ENCODE measurements around the gene PASK. TPM values are rescaled to one million over a fixed set of nuclear protein-coding genes. Genes with fewer than 3 reads are reported as not detected.

Gene PASK
- total RNA-seq, 1 donor from 2014 or later: 10.5 TPM

- Mint-ChIP-seq H3K27me3 (ENCODE audit: unreplicated experiment) (no peaks in the 10 kb centered on the region), H3K4me1 (ENCODE audit: unreplicated experiment) (no peaks in the 10 kb centered on the region), H3K4me3 (ENCODE audit: unreplicated experiment) (no peak overlapping the region), H3K9me3 (ENCODE audit: unreplicated experiment) (no peaks in the 10 kb centered on the region), H3K36me3 (ENCODE audit: unreplicated experiment) (no peaks in the 10 kb centered on the region), H3K27ac (ENCODE audit: unreplicated experiment) (no peak overlapping the region)
- no peak for TF ChIP-seq CTCF (IDR thresholded peaks at IDR 0.05)
- no peak for DNase-seq (ENCODE audit: extremely low spot score, unreplicated experiment)
These were observed 13.5 kb downstream of the PASK start for GRCh38 chr2:241135737-241136136.

GRCh38 chr2:241134711-241135110, 14.6 kb downstream of the PASK start:
- no peaks in the 10 kb centered on the region for H3K27me3 Mint-ChIP-seq (ENCODE audit: unreplicated experiment)
- TF ChIP-seq CTCF (IDR thresholded peaks at IDR 0.05): no peak
- no peak for DNase-seq (ENCODE audit: extremely low spot score, unreplicated experiment)
- no peaks in the 10 kb centered on the region for H3K9me3 Mint-ChIP-seq (ENCODE audit: unreplicated experiment)
- no peak overlapping the region for H3K4me3 Mint-ChIP-seq (ENCODE audit: unreplicated experiment)
- no peaks in the 10 kb centered on the region for H3K36me3 Mint-ChIP-seq (ENCODE audit: unreplicated experiment)
- no peaks in the 10 kb centered on the region for H3K4me1 Mint-ChIP-seq (ENCODE audit: unreplicated experiment)
- no peak overlapping the region for H3K27ac Mint-ChIP-seq (ENCODE audit: unreplicated experiment)

- Mint-ChIP-seq H3K4me3 (ENCODE audit: unreplicated experiment) (no peak overlapping the region), H3K27ac (ENCODE audit: unreplicated experiment) (no peak overlapping the region), H3K27me3 (ENCODE audit: unreplicated experiment) (no peaks in the 10 kb centered on the region), H3K9me3 (ENCODE audit: unreplicated experiment) (no peaks in the 10 kb centered on the region), H3K4me1 (ENCODE audit: unreplicated experiment) (no peaks in the 10 kb centered on the region), H3K36me3 (ENCODE audit: unreplicated experiment) (no peaks in the 10 kb centered on the region)
- no peak for TF ChIP-seq CTCF (IDR thresholded peaks at IDR 0.05)
- DNase-seq (ENCODE audit: extremely low spot score, unreplicated experiment): no peak
These were observed 15.8 kb downstream of the PASK start for GRCh38 chr2:241133436-241133820.

GRCh38 chr2:241132538-241133435, 16.5 kb downstream of the PASK start:
- no peak for DNase-seq (ENCODE audit: extremely low spot score, unreplicated experiment)
- no peak overlapping the region for H3K27ac Mint-ChIP-seq (ENCODE audit: unreplicated experiment)
- TF ChIP-seq CTCF (IDR thresholded peaks at IDR 0.05): no peak

GRCh38 chr2:241131531-241131930, 17.7 kb downstream of the PASK start:
- Mint-ChIP-seq H3K36me3 (ENCODE audit: unreplicated experiment) (no peaks in the 10 kb centered on the region), H3K27me3 (ENCODE audit: unreplicated experiment) (no peaks in the 10 kb centered on the region), H3K4me3 (ENCODE audit: unreplicated experiment) (no peak overlapping the region), H3K27ac (ENCODE audit: unreplicated experiment) (no peak overlapping the region), H3K9me3 (ENCODE audit: unreplicated experiment) (no peaks in the 10 kb centered on the region), H3K4me1 (ENCODE audit: unreplicated experiment) (no peaks in the 10 kb centered on the region)
- no peak for DNase-seq (ENCODE audit: extremely low spot score, unreplicated experiment)
- TF ChIP-seq CTCF (IDR thresholded peaks at IDR 0.05): no peak

More at GRCh38 chr2:241132538-241133435, 16.5 kb downstream of the PASK start:
- H3K9me3 Mint-ChIP-seq (ENCODE audit: unreplicated experiment): no peaks in the 10 kb centered on the region
- H3K36me3 Mint-ChIP-seq (ENCODE audit: unreplicated experiment): no peaks in the 10 kb centered on the region
- H3K4me1 Mint-ChIP-seq (ENCODE audit: unreplicated experiment): no peaks in the 10 kb centered on the region
- H3K27me3 Mint-ChIP-seq (ENCODE audit: unreplicated experiment): no peaks in the 10 kb centered on the region
- H3K4me3 Mint-ChIP-seq (ENCODE audit: unreplicated experiment): no peak overlapping the region

Measured in osteocyte (in vitro differentiated cells).